Measurements from ENCODE around the gene USP34.
"Not testable (repeated sequence)": the region's sequence is repeated elsewhere in the genome, so short reads cannot be mapped to it uniquely, and the experiment has no call there.

USP34 gene

DNA sequence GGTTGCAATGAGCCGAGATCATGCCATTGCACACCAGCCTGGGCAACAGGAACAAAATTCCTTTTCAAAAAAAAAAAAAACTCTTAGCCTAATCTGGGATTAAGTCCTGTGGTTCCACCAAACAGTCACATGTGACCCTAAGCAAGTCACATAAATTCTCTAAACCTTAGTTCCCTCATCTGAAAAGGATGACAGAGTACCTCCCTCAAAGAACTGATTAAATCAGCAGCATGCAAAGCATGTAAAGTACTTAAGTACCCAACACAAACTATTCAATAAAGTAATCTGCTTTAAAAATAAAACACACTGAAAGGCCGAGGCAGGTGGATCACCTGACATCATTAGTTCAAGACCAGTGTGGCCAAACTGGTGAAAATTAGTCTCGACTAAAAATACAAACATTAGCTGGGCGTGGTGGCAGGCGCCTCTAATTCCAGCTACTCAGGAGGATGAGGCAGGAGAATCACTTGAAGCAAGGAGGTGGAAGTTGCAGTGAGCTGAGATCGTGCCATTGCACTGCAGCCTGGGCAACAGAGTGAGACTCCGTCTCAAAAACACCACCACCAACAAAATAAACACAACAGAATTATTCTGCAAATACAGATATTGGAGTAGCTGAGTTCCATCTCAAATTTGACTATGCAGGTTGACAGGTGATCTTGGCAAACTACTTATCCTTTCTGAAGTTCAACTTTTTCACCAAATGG, 7.0 kb downstream of the USP34 start:
- FAIRE-seq = no peak

DNA sequence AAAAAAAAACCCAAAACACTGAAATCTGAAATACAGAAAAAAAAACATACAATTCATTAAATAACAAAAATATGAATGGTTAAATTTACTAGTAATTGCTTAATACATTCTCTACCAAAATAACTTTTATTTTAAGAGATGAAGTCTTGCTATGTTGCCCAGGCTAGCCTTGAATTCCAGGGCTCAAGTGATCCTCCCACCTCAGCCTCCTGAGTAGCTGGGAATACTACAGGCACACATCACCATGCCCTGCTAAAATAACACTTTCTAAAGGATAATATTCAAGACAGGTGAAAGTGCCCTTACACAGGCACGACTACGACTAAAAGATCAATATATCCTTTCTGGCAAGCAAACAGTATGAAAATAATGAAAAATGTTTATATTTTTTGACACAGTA, 9.5 kb downstream of the USP34 start:
- FAIRE-seq = no peak

DNA sequence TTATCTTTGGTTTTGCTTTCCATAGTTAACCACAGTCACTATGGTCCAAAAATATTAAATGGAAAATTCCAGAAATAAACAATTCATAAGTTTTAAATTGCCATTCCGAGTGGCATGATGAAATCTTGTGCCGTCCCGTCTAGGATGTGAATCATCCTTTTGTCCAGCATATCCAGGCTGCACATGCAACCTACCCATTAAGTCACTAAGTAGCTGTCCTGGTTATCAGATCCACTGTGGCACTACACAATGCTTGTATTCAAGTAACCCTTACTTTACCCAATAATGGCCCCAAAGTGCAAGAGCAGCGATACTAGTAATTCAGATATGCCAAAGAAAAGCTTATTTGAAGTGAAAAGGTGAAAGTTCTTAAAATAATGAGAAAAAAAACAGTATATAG, 10.7 kb downstream of the USP34 start:
- no peak for FAIRE-seq

DNA sequence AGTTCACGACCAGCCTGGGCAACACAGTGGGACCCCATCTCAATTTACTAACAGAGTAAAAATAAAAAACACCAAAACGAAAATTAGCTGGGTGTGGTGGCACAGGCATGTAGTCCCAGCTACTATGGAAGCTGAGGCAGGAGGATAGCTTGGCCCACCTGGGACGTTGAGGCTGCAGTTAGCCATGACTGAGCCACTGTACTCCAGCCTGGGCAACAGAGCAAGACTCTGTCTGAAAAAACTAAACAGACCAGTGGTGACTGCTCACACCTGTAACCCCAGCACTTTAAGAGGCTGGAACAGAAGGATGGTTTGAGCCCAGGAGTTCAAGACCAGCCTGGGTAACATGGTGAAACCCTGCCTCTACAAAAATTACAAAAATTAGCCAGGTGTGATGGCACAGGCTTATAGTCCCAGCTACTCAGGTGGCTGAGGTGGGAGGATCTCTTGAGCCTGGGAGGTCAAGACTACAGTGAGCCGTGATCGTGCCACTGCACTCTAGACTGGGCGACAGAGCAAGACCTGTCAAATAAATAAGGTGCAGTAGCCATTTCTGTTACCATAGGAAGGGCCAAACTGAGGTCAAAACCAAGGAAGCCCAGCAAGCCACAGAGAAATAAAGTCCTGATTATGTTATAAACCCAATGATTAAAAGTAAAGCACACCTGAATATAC, 14.0 kb downstream of the USP34 start:
- FAIRE-seq = no peak

DNA sequence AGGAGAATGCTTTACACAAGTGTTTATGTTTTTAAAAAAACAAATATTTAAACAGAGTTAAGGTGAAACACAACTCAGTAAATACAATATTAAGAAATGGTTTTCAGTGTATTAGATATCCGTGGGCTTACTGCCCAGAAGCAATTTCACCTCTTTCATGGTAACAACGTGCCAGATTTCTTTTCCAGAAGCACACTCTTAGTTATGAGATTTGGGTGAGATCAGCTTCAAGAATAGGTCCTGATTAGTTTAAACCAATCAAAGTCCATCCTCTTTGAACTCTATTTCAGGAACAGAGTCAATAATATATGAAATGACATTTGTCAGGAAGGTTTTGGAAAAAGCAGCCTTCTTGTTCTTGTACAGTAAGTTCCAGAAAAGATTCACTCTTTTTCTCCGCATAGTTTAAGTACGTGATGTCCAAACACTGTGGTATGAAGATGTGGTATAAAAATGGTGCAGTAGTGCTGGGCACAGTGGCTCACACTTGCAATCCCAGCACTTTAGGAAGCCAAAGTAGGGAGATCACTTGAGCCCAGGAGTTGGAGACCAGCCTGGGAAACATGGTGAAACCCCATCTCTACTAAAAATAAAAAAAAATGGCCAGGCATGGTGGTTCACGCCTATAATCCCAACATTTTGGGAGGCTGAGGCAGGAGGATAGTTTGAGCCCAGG, 14.7 kb downstream of the USP34 start:
- FAIRE-seq = no peak

DNA sequence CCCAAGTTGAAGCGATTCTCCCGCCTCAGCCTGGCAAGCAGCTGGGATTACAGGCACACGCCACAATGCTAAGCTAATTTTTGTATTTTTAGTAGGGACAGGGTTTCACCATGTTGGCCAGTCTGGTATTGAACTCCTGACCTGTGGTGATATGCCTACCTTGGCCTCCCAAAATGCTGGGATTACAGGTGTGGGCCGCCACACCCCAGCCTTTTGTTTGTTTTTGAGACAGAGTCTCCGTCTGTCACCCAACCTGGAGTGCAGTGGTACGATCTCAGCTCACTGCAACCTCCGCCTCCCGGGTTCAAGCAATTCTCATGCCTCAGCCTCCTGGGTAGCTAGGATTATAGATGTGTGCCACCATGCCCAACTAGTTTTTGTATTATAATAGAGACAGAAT, 15.9 kb downstream of the USP34 start:
- FAIRE-seq = not testable (repeated sequence)

DNA sequence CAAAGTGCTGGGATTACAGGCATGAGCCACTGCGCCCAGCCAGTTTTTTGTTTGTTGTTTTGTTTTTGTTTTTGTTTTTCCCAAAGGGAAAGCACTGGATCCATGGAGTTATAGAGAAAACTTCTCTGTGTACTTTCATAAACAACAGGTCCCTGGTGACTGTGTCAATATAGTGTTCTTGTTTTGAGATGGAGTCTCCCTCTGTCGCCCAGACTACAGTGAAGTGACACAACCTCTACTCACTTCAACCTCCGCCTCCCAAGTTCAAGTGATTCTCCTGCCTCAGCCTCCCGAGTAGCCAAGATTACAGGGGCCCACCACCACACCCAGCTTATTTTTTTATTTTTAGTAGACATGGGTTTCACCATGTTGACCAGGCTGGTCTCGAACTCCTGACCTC, 16.5 kb downstream of the USP34 start:
- FAIRE-seq = no peak

DNA sequence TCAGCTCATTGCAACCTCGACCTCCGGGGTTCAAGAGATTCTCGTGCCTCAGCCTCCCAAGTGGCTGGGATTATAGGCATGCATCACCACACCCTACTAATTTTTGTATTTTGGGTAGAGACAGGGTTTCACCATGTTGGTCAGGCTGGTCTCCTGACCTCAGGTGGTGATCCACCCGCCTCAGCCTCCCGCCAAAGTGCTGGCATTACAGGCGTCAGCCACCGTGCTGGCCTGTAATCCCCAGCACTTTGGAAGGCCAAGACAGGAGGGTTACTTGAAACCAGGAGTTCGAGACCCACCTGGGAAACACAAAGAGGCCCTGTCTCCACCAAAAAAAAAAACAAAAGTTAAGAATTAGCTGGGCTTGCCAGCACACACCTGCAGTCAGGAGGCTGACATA, 18.5 kb downstream of the USP34 start:
- FAIRE-seq = no peak

DNA sequence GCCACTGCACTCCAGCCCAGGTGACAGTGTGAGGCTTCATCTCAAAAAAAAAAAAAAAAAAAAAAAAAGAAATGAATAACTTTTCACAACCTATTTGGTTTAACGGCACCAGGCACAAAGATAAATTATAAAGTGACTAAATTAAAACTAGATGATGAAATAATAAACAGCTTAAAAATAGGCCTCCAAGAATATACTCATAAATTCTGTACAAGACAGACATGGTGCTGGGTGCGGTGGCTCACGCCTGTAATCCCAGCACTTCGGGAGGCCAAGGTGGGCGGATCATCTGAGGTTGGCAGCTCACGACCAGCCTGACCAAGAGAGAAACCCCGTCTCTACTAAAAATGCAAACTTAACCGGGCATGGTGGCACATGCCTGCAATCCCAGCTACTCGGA, 19.7 kb downstream of the USP34 start:
- no peak for FAIRE-seq

DNA sequence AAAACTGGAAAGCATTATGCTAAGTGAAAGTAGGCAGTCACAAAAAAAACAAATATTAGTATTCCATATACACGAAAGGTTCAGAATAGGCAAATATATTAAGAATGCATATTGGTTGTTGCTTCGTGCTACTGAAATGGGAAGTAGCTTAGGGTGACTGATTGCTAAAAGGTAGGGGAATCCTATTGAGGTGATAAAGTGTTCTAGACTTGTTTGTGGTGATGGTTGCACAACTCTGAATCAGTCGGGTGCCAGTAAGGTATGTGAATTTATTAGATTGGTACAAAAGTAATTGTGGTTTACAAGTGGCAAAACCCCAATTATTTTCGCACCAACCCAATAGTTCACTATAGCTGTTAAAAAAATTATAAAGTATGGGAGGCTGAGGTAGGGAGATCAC, 20.7 kb downstream of the USP34 start:
- no peak for FAIRE-seq

DNA sequence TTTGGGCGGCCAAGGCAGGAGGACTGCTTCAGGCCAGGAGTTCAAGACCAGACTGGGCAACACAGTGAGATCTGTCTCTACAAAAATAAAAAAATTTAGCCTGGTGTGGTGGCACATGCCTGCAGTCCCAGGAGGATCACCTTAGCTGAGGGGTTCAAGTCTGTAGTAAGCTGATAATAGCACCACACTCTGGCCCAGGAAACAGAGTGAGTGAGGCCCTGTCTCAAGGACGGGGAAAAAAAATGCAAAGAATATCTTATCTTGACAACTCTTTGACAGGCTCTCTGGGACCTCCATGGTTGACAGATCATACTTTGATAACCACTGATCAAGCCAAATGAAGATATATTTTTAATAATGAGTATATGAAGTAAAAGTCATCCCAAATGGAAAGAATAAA, 22.7 kb downstream of the USP34 start:
- FAIRE-seq = no peak

DNA sequence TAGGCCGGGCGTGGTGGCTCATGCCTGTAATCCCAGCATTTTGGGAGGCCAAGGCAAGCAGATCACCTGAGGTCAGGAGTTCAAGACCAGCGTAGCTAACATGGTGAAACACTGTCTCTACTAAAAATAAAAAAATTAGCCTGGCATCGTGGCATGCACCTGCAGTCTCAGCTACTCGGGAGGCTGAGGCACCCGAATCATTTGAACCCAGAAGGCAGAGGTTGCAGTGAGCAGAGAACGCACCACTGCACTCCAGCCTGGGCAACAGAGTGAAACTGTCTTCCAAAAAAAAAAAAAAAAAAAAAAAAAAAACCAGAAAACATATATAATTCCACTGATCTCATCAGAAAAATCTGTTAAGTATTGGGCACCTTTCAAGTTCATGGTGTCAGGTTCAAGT, 23.9 kb downstream of the USP34 start:
- not testable (repeated sequence) for FAIRE-seq

DNA sequence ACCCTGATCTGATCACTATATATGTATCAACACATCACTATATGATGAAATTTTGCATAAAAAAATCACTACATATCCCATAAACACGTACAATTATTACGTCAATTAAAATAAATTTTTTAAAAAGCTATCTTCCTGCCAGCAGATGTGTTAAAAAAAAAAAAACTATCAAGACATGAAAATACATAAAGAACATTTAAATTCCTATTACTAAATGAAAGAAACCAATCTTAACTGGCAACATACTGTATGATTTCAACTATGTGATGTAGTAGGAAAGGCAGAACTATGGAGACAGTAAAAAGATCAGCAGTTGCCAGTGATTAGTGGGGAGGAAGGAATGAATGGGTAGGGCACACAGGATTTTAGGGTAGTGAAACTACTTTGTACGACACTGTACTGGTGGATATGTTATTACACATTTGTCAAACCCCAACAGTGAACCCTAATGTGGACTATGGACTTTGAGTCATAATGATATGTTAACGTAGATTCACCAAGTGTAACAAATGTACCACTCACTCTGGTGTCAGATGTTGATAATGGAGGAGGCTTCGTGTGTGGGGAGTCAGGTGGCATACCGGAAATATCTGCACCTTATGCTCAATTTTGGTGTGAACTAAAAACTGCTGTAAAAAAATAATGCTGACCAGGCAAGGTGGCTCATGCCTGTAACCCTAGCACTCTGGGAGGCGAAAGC, 27.4 kb downstream of the USP34 start:
- FAIRE-seq = peak; percentile 97

DNA sequence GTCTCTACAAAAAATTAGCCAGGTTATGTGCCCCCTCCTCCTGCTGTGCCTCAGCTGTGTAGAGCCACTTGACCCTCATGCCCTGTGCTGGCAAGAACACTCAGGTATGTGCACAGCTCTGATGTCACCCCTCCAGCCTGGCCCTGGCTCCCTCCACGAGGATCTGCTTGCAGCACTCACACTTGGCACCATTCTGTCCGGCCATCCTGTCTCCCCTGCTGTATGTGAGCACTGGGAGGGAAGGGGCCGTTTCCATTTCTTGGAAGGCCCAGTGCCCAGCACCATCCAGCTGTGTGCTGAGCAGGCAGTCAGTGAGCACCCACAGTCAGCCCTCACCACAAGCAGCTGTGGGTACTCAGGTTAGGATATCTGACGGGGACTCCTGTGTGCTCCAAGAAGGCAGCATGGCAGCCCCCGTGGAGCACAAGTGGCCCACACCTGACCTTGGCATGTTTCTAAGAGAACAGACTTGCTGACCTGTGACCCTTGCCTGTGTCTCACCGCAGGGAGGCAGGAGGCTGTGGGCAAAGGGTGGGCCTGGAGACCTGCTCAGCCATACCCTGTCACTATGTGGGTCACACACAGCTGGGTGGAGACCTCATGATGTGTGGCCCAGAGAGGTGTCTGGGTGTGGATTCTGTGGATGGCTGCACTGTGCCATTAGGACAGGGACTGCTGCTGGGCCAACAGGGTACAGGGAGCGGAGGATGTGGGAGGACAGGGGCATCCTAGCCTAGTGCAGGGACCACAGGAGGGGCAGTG, 31.5 kb downstream of the USP34 start:
- FAIRE-seq = no peak

DNA sequence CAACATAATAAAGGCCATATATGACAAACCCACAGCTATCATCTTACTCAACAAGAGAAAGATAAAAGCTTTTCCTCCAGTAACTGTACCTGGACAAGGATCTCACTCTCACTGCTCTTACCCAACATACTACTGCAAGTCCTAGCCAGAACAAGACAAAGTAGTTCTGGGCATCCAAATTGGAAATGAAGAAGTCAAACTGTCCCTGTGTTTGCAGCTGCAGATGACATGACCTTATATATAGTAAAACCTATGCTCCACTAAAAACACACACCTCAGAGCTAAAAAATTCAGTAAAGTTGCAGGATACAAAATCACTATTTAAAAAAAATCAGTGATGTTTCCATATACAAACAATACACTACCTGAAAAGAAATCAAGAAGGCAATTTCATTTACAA, 32.2 kb downstream of the USP34 start:
- no peak for FAIRE-seq

DNA sequence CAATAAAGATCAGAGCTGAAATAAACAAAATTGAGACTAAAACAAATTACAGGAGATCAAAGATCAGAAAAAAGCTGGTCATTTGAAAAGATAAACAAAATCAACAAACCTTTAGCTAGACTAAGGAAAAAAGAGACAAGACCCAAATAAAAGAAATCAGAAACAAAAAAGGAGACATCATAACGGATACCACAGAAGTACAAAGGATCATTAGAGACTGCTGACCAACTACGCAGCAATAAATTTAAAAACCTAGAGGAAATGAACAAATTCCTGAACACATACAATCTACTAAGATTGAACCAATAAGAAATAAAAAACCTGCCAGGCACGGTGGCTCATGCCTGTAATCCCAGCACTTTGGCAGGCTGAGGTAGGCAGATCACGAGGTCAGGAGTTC, 33.7 kb downstream of the USP34 start:
- no peak for FAIRE-seq

DNA sequence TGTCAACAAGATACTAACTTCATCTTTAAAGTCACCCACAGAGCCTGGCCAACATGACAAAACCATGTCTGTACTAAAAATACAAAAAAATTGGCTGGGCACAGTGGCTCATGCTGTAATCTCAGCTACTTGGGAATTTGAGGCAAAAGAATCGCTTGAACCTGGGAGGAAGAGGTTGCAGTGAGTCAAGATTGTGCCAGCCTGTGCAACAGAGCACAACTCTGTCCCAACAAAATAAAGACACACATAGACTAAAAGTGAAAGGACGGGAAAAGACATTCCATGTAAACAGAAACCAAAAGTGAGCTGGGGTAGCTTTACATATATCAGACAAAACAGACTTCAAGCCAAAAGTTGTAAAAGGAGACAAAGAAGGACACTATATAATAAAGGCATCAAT, 34.8 kb downstream of the USP34 start:
- no peak for FAIRE-seq

DNA sequence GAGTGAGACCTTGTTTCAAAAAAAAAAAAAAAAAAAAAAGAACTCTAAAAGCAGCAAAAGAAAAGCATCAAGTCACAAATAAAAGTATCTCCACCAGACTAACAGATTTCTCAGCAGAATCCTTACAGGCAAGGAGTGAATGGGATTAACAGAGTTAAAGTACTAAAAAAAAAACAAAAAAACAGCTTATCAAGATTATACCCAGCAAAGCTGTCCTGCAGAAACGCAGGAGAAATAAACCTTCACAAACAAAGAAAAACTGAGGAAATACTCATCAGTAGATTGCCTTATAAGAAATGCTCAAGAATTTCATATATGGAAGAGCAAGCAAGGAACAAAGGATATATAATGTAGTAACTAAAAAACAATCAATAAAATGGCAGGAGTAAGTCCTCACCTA, 35.6 kb downstream of the USP34 start:
- no peak for FAIRE-seq

DNA sequence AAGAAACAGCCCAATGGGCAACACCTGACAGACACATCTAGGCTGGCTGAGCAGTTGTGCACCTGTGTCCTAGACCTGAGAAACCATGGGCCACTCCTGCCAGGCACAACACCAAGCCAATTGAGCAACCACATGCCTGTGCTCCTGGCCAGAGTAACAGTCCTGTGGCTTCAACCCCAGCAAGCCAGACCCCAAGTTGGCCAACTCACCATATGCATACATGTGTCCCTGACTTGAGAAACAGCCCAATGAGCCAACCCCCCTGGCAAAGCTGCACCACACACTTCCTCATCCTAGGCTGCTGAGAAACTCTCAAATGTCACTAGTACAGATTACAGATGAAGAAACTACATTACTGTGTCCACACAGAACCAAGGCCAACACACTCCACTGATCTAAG, 36.6 kb downstream of the USP34 start:
- no peak for FAIRE-seq

DNA sequence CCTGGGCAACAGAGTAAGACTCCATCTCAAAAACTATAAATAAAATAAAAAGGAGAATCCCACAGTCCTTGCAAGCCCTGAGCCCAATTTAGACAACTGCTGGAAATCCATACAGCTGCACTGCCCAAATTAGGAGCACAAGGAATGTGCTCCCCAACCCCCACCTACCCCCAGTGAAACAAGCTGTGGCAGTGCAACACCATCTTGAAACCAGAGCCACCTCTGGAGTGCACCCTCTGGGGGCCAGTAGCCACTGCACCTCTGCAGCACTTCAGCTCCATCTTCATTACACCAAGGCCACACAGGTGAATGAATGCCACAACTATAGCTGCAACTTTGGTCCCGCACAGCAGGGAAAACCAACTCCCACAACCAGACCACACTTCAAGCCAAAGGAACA, 37.3 kb downstream of the USP34 start:
- FAIRE-seq = no peak

DNA sequence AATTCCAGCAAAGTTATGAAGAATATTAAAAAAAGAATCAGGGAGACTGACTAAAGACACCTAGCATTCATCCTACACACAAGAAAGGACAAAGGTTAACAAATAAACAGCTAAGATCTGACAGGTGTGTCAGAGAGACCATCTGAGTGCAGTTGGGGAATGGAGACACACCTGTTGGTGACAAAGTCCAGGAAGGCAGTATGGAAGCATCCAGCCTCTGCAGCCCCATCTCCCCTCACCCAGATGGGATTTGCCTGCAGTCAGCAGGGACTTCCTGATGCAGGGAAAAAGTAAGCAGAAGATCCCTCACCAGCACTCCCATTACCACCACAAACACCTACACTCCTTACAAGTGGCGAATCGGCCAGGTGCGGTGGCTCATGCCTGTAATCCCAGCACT, 37.9 kb downstream of the USP34 start:
- no peak for FAIRE-seq

DNA sequence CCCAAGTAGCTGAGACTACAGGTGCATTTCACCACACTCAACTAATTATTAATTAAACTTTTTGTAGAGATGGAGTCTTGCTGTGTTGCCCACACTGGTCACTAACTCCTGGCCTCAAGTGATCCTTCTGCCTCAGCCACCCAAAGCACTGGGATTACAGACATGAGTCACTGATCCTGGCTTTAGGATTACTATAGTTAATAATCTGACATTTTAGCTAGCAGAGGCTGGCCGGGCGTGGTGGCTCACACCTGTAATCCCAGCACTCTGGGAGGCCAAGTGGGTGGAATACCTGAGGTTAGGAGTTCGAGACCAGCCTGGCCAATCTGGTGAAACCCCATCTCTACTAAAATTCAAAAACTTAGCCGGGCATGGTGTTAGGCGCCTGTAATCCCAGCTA, 39.5 kb downstream of the USP34 start:
- FAIRE-seq = no peak
